Endometrial microvascular endothelial cells (primary cell): ENCODE data around the gene STXBP5. TPM values are rescaled to one million over a fixed set of nuclear protein-coding genes. Genes with fewer than 3 reads are reported as not detected.
"Not testable (repeated sequence)": the region's sequence is repeated elsewhere in the genome, so short reads cannot be mapped to it uniquely, and the experiment has no call there.

Experiments used
- in situ Hi-C: cut with HindIII; loops from 2 replicates; pipeline ENCODE4 v1.10.0; 2017; ENCODE audit warnings: low sequenced_read_pairs, low pct_unique_long_range_greater_than_20kb; ENCODE audit errors: inconsistent ontology term
- total RNA-seq: library from RNA; depleted of rRNA; stranded (reverse); fragments of >200 nt; gene quantifications from one replicate; pipeline ENCODE4 v1.2.3, GENCODE V29; 2015; ENCODE audit errors: inconsistent ontology term

STXBP5 gene
- total RNA-seq, 1 donor from 2014 or later: 22.7 TPM

DNA sequence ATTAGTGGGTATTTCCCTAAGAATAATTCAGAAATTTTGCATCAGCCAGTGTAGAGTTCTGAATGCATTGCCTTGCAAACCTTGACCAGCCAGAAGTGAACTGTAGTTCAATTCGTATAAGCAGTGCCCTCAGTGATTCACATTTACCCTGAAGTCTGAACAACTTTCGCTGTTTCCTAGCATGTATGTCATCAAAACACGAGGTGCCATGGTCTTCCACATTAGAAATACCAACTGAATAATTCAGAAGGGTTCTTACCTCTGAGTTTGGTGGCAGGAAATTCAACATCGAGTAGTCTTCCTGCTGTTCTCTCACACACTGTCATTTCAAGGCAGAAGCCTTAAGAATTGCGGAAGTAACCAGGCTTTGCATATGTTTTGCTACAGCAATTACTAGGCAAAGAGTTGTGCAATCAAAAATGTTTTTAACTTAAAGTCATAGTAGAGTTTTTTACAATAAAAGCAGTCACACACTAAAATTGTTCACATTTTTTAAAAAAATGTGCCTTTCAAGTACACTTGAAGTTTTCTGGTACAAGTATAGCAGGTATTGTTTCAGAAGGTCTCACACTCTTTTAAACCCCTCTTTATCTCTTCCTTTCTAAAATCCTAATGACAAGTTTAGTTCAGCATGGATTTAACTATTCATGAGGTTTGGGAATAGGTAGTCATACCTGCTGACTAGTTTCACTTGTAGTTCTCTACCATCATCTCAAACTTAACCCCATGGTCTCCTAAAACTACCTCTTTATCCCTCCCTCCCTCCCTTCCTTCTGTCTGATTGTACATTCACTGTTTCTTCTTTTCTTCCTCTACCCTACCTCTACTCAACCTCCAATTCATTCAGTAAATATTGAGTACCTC, 118.3 kb downstream of the STXBP5 start:
- in situ Hi-C loops: no loop called here

DNA sequence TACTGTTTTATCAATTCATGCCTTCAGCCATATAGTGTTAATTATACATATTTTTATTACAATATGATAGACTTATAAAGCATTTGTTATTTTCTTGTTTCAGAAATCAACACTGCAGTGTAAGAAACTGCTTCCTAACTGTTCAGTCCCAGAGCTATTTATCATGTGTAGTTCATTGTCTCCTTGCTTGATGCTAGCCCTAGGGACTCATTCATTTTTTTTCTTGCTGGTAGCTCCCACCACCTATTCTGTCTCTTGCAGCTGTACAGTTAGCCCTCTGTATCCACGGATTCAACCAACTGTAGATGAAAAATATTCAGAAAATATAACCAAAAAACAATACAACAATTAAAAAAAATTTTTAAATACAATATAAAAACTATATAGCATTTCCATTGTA, 121.3 kb downstream of the STXBP5 start:
- in situ Hi-C loops: no loop called here

DNA sequence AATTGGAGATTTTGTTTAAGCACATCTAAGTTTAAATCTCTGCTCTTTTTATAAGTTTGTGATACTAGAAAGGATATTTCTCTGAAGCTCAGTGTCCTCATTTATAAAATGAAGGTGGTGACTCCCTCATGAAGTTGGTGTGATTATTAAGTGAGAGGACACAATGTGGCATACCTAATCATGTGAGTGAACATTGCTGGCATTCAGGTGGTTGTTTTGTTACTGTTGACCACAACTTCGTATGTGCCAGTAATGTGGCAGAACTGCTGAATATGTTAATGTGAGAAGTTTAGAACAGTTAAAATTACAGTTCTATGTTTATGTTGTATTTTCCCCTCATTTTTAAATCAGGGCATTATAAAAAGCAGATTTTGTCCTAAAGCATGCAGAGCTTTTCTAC, 127.2 kb downstream of the STXBP5 start:
- in situ Hi-C loops: no loop called here

DNA sequence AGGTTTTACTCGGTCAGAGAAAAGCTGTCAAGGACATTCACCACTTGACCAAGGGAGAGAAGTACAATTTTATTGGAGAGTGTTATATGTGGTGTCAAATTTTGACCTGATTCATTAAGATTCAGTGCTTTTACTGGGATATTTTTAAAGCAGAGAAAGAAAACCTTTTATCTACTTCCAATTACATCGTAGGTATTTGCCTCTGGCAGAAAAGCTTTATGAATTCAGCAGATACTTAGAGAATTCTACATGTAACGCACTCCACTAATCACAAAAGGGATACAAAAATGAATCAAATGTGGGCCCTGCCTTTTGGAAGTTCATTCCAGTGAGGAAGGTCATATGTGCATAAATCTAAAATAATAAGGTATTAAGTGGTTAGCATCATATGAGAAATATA, 133.7 kb downstream of the STXBP5 start:
- in situ Hi-C loops: no loop called here

DNA sequence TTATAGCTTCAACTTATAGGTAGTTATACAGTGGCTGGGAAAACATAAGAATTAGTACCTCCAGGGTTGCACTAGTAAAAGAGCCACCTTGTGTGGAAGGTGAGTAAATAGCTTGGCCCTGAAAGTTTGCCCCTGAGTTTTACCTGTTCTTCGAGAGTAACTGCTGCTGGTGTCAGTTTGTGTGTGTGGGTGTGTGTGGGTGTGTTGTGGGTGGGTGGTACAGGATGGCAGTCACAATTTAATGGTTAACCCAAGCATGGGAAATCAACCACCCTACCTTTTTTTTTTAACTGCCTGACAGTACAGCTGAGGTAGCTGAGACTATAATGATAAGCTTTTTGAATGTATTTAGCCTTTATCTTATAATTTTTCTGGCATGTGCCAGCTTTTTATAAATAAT, 137.3 kb downstream of the STXBP5 start:
- in situ Hi-C loops: no loop called here

DNA sequence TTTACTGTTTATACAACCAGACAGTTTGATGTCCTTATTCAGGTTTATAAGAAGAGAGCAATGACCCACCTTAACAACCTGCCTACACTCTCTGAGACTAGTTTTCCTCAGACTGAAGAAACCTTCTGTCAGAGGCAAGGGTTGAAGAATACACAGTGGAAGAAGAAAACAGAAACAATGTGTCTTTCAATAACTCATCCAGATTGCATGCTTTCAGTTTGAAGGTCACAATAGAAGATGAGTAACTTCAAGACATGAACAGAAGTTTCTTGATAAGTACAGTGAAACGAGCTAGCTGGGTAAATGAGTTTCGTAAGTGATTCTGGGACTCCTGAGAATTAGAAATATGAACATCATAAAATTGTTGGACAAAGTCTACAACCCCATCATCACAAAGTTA, 141.7 kb downstream of the STXBP5 start:
- in situ Hi-C loops: no loop called here

DNA sequence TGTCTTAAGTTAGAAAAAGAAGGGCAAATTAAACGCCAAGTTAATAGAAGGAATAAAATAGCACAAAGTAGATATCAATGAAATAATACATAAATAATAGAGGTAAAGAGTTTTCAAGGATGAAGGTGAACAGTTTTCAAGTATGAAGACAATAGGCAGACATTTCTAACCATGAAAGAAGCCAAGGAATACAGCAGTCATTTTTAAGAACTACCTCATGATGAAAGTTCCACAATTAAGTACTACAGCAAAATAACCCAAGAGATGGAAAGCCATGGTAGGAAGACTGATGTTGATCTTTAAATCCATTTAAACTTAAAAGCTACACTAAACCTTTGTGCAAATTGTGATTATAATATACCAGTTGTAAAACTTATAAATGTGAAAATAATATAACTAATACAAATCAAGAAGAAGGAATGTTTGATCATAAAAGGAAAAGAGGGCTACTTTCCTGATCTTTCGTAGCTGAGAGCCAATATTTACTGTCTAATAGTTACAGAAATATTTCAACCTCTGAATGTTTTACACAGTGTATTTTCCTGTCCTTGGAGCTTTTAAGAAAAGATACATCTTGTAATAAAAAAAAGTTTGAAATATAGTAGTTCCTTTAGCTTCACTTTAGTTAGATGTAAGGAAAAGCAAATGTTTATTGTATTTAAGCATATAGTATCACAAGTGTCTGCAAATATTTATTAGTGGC, 143.1 kb downstream of the STXBP5 start:
- in situ Hi-C loops: no loop called here

DNA sequence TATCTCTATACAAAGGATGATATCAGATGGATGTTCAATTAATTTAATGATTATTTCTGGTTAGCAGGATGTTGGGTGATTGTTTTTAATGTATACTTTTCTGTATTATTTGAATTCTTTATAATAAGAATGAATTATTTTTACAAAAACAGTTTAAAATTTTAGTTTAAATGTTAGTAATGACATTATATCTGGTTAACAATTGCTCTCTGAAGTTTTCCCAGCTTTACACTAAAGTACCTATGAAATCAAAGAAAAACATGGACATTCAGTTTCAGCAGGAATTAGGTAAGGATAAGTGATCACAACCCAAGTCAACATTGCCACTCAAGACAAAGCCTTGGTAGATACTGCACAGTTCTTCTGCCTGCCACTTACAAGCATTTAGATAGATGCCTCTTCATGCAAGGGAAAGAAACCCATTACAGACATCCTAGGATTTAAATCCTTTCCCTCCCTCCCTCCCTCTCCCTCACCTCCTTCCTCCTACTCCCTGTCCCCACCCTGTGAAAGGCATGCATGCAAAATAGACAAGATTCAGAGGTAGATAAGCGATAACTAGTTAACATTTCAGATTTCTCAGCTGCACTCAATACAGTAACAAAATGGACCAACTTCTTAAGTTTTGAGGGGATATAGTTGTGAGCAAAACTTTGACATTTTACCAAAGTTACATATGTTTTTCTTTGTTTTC, 143.8 kb downstream of the STXBP5 start:
- in situ Hi-C loops: no loop called here

DNA sequence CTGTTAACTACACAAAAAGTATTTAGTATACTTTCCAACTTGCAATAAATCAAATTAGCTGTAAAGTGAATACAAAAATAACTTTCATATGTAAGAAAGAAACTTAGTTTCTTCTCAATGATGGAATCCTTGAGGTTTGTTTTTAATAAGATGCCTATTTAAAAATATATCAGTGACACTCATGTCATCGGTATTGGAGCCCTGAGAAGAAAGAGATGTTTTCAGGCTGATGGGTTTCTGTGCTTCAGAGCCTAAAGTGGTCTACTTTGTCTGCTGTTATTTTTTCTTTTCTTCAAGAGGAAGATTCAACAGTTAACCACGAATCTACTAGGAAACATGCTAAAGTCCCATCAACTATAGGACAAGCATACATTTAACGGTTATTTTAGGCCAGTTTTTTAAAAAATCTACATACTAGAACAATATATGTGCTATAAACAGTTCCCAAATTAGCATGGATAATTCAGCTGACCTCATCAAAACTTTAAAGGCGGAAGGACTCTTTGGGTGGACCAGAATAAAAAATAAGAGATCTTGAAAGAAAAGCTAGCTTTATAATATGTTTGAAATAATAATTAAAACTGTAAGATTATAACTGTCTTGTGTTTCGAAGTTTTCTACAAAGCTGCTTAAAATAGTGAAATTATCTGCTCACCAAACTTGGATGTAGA, 157.2 kb downstream of the STXBP5 start:
- in situ Hi-C loops: no loop called here

DNA sequence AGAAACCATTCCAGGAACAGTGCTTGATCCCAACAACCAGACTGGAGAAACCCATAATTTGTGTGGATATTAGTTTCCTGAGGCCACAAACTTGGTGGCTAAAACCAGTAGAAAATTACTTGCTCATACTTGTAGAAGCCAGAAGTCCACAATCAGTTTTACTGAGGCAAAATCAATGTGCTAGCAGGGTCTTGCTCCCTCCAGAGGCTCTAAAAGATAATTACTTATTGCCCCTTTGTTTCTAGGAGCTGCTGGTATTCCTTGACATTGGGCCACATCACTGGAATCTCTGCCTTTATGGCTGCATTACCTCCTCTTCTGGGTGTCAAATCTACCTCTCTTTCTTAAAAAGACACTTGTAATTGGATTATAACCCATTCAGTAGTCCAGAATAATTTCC, 162.1 kb downstream of the STXBP5 start:
- in situ Hi-C loops: no loop called here

DNA sequence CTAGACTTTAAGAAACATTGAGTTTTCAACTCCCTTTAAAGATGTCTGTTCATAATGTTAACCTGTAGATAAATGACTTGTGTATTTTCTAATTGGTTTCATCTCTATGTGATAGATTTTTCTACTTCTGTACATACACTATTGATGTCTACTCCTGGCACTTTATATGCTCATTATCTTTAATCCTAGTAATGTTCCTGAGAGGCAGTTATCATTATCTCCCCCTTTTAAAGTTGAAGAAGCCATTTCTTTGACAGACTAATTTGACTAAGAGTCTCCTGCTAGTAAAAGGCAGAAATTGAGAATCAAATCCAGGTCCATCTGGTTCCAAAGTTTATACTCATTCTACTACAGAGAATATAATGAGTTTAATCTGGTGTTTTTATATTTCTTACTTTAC, 167.1 kb downstream of the STXBP5 start:
- in situ Hi-C loops: no loop called here

DNA sequence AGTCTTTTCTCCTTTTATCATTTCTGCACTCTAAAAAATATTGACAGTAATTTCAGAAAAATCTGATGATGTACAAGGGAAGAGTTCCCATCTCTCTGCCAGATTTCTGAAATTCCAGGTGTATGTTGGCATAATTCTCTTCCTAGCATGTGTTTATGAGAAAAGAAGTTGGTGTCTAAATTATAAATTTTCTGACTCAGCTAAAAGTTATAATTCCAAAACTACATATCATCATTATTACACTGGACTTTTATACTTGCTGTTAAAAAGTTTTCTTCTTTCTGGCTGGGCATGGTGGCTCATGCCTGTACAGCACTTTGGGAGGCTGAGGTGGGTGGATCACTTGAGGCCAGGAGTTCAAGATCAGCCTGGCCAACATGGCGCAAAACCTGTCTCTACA, 168.6 kb downstream of the STXBP5 start:
- in situ Hi-C loops: no loop called here

DNA sequence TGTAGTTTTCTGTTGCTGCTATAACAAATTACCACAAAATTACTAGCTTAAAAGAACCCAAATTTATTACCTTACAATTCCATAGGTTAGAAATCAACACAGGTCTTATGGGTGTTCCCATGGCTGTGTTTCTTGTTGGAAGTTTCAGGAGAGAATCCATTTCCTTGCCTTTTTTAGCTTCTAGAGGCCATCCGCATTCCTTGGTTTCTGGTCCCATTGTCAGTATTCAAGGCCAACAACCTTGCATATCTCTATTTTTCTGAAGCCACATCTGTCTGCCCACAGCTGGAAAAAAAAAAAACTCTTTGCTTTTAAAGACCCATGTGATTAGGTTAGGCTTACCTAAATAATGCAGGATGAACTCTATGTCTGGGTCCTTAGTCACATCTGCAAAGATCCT, 174.6 kb downstream of the STXBP5 start:
- in situ Hi-C loops: no loop called here

DNA sequence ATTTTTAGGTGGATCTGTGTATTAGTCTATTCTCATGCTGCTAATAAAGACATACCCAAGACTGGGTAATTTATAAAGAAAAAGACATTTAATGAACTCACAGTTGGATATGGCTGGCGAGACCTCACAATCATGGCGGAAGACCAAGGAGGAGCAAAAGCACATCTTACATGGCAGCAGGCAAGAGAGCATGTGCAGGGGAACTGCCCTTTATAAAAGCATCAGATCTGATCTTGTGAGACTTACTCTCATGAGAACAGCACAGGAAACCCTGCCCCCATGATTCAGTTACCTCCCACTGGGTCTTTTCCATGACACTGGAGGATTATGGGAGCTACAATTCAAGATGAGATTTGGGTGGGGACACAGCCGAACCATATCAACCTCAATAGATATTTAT, 176.6 kb downstream of the STXBP5 start:
- in situ Hi-C loops: not testable (repeated sequence)

DNA sequence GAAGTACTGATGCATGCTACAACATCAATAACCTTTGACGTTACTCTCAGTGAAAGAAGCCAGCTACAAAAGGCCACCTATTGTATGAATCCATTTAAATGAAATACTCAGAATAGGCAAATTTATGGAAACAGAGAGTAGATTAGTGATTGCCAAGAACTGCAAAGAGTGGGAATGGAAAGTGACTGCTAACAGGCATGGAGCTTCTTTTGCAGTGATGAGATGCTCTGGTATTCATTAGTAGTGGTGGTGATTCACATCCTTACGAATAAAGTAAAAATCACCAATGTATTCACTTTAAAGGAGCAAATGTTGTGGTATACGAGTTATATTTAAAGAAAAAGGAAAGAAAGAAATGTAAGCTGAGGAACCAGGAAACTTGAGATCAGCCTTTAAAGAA, 177.5 kb downstream of the STXBP5 start:
- in situ Hi-C loops: no loop called here

DNA sequence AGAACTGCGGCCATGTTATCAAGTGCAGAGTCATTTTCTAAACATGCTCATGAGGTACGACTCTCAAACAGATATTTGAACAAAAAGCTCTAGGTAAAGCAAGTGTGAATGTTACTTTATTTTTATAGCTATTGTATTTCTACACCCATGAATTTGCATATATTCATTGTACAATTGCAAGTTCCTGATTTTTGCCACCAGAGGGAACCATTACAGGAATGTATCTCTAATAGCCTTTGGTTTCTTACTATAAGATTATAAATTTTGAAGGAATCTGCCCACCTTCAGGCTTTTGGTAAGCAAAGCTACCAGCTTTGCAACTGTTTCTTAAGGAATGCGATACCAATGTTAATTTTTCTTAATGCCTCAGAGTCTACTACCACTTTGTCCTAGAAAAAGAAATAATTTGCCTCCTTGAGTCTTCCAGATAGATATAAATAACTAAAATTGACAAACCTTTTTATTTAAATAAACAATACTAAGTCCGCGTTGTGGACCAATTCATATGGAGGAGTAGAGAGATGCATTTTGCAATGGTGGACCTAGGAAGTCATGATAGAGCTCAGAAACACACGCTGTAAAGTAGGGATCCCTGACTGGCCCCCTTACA, 178.8 kb downstream of the STXBP5 start:
- in situ Hi-C loops: no loop called here

DNA sequence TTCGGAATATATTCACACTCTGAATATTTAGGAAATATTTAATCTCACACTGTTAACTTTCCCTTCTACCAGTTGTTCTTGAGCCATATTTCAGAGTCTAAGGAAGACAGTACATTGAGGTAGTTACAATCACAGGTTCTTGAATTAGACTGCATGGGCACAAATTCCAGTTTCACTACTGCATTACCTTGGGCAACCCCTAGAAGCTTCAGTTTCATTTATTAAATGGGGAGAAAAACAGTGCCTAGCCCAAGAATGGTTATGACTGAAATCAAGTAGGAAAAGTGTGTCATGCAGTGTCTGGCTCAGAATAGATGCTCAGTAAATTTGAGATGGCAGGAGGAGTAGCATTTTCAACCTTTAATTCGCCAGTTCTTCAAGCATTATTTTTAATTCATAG, 179.8 kb downstream of the STXBP5 start:
- in situ Hi-C loops: no loop called here

DNA sequence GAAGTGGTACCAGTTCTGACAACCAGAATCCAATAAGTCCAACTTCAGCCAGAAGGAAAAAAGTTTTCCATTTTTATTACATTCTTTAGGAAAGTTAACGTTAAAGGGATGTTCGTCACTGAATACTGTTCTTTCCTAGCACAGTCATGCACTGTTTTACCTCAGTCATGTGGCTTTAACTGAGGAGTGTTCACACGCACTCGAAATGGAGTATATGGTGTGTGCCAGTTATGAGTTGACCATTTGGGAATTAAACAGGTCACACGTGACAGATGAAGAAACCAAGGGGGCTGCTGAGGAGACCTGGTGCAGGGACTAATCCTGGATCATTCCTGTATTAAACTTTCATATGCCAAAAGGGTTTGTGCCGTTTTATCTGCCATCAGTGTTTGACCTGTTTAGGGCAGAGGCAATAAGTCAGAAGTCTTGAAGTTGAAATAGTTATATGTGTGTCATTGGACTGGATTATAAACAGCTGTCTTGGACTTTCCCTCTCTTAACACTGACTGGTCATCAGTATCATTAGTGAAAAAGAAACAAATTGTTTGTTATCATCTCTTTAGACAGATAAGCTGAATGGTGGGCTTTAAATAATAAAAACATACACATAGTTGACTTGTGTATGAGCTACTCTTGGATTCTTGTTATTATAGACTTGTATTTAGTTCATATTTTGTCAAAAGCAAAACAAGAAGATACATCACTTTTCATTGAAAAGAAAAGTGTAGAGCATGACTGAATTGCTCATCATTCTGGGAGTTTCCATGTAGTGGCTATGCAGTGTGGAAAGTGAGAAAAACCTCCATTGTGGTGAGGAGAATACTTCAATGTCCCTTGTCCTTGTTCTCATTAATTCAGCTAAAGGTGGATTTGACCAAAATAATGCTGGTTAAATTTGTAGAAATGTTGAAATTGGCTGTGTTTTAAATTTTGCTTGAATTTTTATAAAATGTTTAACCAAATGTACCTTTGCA, 180.8 kb downstream of the STXBP5 start:
- in situ Hi-C loops: no loop called here
